HuH-7 (cell line): ENCODE results near the gene LRRC14B.
"Not testable (repeated sequence)": the region's sequence is repeated elsewhere in the genome, so short reads cannot be mapped to it uniquely, and the experiment has no call there.

Source experiments
- DNase-seq: peaks from one replicate; pipeline ENCODE4 v3.0.0; 2011; ENCODE audit warnings: low spot score

The LRRC14B gene

GRCh38 chr5:192970-193831 lies 1.9 kb downstream of the LRRC14B start:
- no peak for DNase-seq

- DNase-seq, result no peak
Measured at GRCh38 chr5:194102-194501, 2.8 kb downstream of the LRRC14B start.

GRCh38 chr5:194603-195209 lies 3.4 kb downstream of the LRRC14B start:
- DNase-seq, result no peak

- no peak for DNase-seq
Measured at GRCh38 chr5:195401-196160, 4.3 kb downstream of the LRRC14B start.

GRCh38 chr5:196350-196749 lies 5.1 kb downstream of the LRRC14B start:
- DNase-seq, result no peak

- DNase-seq, result not testable (repeated sequence)
Measured at GRCh38 chr5:197031-197430, 5.7 kb downstream of the LRRC14B start.

- DNase-seq, result no peak
Measured at GRCh38 chr5:197892-198489, 6.7 kb downstream of the LRRC14B start.

GRCh38 chr5:198516-199196 lies 7.4 kb downstream of the LRRC14B start:
- no peak for DNase-seq

GRCh38 chr5:199197-199949 lies 8.1 kb downstream of the LRRC14B start:
- DNase-seq, result no peak

- no peak for DNase-seq
Measured at GRCh38 chr5:199950-200645, 8.8 kb downstream of the LRRC14B start.

- no peak for DNase-seq
Measured at GRCh38 chr5:200985-201384, 9.7 kb downstream of the LRRC14B start.

GRCh38 chr5:201672-202071 lies 10.4 kb downstream of the LRRC14B start:
- no peak for DNase-seq

- DNase-seq, result no peak
Measured at GRCh38 chr5:203246-203930, 12.1 kb downstream of the LRRC14B start.

GRCh38 chr5:204001-204400 lies 12.7 kb downstream of the LRRC14B start:
- no peak for DNase-seq

GRCh38 chr5:204462-204861 lies 13.2 kb downstream of the LRRC14B start:
- DNase-seq, result no peak

- no peak for DNase-seq
Measured at GRCh38 chr5:204966-205670, 13.8 kb downstream of the LRRC14B start.

GRCh38 chr5:206406-206805 lies 15.1 kb downstream of the LRRC14B start:
- DNase-seq, result no peak

GRCh38 chr5:206927-207536 lies 15.7 kb downstream of the LRRC14B start:
- no peak for DNase-seq

GRCh38 chr5:207599-207998 lies 16.3 kb downstream of the LRRC14B start:
- DNase-seq, result no peak
